Measurements from ENCODE around the gene ARSI. TPM values are rescaled to one million over a fixed set of nuclear protein-coding genes. Genes with fewer than 3 reads are reported as not detected.

Gene ARSI
- total and polyA plus RNA-seq, 2 of the 13 experiments (the other 11 are each of a cell fraction or from before 2014, with no cell fraction given) = 4.2 to 33.9 TPM

DNA sequence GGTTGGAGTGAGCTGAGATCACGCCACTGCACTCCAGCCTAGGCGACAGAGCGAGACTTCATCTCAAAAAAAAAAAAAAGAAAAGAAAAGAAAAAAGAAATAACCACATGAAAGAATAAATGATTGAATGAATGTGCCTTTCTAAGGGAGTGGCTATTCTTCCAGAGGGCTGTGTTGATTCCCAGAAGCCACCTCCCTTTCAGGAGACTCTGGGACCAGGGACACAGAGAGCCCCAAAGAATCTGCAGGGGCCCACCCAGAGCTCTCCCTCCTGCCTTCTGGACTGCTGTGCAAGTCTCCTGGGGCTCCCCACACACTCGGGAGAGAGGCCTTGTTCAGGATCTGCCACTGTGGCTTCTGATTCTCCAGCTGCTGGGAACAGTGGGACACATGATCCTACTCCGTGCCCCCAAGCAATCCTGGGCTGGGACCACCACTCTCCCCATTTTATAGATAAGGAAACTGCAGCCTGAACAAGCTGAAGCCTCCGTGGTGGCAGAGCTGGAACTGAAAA, 36.8 kb downstream of the ARSI start (continued):
- no peak for TF ChIP-seq TCF12 (IDR thresholded peaks at IDR 0.05)
- no peak for TF ChIP-seq TCF12 (CRISPR knock-in tag; IDR thresholded peaks at IDR 0.05)
- no peak for TF ChIP-seq ASH2L (IDR thresholded peaks at IDR 0.05; ENCODE audit: insufficient read length, low read depth, low read length)
- TF ChIP-seq, protein P1, sequence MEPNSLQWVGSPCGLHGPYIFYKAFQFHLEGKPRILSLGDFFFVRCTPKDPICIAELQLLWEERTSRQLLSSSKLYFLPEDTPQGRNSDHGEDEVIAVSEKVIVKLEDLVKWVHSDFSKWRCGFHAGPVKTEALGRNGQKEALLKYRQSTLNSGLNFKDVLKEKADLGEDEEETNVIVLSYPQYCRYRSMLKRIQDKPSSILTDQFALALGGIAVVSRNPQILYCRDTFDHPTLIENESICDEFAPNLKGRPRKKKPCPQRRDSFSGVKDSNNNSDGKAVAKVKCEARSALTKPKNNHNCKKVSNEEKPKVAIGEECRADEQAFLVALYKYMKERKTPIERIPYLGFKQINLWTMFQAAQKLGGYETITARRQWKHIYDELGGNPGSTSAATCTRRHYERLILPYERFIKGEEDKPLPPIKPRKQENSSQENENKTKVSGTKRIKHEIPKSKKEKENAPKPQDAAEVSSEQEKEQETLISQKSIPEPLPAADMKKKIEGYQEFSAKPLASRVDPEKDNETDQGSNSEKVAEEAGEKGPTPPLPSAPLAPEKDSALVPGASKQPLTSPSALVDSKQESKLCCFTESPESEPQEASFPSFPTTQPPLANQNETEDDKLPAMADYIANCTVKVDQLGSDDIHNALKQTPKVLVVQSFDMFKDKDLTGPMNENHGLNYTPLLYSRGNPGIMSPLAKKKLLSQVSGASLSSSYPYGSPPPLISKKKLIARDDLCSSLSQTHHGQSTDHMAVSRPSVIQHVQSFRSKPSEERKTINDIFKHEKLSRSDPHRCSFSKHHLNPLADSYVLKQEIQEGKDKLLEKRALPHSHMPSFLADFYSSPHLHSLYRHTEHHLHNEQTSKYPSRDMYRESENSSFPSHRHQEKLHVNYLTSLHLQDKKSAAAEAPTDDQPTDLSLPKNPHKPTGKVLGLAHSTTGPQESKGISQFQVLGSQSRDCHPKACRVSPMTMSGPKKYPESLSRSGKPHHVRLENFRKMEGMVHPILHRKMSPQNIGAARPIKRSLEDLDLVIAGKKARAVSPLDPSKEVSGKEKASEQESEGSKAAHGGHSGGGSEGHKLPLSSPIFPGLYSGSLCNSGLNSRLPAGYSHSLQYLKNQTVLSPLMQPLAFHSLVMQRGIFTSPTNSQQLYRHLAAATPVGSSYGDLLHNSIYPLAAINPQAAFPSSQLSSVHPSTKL (CRISPR knock-in tag; IDR thresholded peaks at IDR 0.05) = no peak
- TF ChIP-seq, protein P2, sequence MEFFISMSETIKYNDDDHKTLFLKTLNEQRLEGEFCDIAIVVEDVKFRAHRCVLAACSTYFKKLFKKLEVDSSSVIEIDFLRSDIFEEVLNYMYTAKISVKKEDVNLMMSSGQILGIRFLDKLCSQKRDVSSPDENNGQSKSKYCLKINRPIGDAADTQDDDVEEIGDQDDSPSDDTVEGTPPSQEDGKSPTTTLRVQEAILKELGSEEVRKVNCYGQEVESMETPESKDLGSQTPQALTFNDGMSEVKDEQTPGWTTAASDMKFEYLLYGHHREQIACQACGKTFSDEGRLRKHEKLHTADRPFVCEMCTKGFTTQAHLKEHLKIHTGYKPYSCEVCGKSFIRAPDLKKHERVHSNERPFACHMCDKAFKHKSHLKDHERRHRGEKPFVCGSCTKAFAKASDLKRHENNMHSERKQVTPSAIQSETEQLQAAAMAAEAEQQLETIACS (CRISPR knock-in tag; IDR thresholded peaks at IDR 0.05) = no peak

DNA sequence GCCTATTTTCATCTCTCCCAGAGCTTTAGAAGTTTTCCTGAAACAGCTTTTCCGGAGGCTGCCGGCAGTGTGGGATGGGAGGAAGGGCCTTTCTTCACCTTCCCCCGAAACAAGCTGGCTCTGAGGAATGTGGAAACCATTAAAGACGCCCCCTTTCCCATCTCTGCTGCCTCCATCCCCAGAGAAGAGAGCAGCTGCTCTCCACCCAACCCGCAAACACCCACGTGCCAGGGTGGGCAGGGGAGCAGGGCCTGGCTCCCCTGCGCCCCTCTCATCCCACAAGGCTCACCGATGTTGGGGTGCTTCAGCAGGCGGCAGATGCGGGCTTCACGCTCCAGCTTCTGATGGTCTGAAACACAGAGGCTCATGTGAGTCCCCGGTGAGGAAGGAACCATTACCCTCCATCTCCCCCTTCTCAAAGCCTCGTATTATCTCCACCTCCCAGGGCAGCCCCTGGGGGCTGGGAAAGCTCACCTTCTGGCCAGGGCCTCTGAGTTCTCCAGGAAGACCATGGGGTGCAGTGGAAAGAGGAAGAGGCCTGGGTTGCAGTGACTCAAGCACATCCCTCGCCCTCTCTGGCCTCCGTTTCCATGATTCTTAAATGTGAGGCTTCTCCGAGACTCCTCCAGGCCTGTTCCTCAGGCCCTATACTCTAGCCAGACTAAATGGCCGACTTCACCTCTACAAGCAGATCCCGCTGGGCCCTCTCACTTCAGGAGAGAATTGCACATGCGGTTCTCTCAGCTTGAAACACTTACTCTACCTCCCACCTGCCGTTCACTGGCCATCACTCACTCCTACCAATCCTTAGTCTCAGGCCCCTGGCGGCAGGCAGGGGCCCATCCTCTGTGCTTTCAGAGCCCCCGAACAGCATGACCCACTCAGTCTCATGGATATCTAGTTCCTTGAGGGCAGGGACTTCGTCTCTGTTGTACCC, 37.8 kb downstream of the ARSI start:
- H3K36me3 ChIP-seq (replicated peaks in 1 of 2; ENCODE audit: control insufficient read depth in 1 of 2, insufficient read depth in 2 of 2, low read length in 2 of 2) = no peaks in the 10 kb centered on the region
- BruUV-seq (replicated peaks) = no TSS peak
- DNase-seq (ENCODE audit: low spot score) (no peak), ATAC-seq (no peak), FAIRE-seq (no peak)
- H3K27me3 ChIP-seq (ENCODE audit: control insufficient read depth in 1 of 2, insufficient read depth in 2 of 2, low read length in 2 of 2) = peaks cover 6 to 49% of the 10 kb centered on the region in 2 experiments; a peak in 3 of 5 replicates
- in situ Hi-C loops (cut with HindIII; ENCODE audit: extremely low pct_ligation_motif_present, low pct_unique_long_range_greater_than_20kb) (no loop called here), intact Hi-C loops (cut with micrococcal nuclease; ENCODE audit: unreplicated experiment) (no loop called here)
- H3K79me2 ChIP-seq (ENCODE audit: insufficient read depth, low read length) = no peaks in the 10 kb centered on the region
- 32% methylated on average over 18 of the region's 23 CpGs for WGBS (ENCODE audit: low lambda C conversion rate)
- CTCF ChIA-PET (ENCODE audit: low intra/inter-chr PET ratio, low total read pairs) = no interaction called here
- peaks cover 52% of the 10 kb centered on the region for H3K4me1 ChIP-seq (ENCODE audit: insufficient read depth, low read length)
- H3K4me3 ChIP-seq (replicated peaks in 1 of 3; ENCODE audit: insufficient read depth in 1 of 3, low read depth in 2 of 3, low read length in 3 of 3) = no peak overlapping the region
- no peak overlapping the region for H3K27ac ChIP-seq (ENCODE audit: extremely low read length, insufficient read depth, low read length)
- H3K9ac ChIP-seq (ENCODE audit: insufficient read depth, low read depth, low read length) = no peak overlapping the region
- H2AFZ ChIP-seq (ENCODE audit: low read length) = no peak overlapping the region
- POLR2A ChIA-PET = no interaction called here
- H3K4me2 ChIP-seq (ENCODE audit: low read depth, low read length) = no peak overlapping the region
- no peaks in the 10 kb centered on the region for H3K9me3 ChIP-seq (ENCODE audit: low read length)
- H4K20me1 ChIP-seq (ENCODE audit: insufficient read depth, low read length) = no peaks in the 10 kb centered on the region
- no peak for TF ChIP-seq ZNF225 (CRISPR knock-in tag; IDR thresholded peaks at IDR 0.05)
- no peak for TF ChIP-seq ZNF24 (IDR thresholded peaks at IDR 0.05)
- TF ChIP-seq ZNF121 (CRISPR knock-in tag; IDR thresholded peaks at IDR 0.05) = no peak
- TF ChIP-seq SP2 (CRISPR knock-in tag; IDR thresholded peaks at IDR 0.05) = no peak
- TF ChIP-seq ZNF713 (CRISPR knock-in tag; IDR thresholded peaks at IDR 0.05) = no peak
